ENCODE data around the gene ATG4B. TPM values are rescaled to one million over a fixed set of nuclear protein-coding genes. Genes with fewer than 3 reads are reported as not detected.

Gene ATG4B
- polyA plus RNA-seq, 1 experiment, result 122 TPM

DNA sequence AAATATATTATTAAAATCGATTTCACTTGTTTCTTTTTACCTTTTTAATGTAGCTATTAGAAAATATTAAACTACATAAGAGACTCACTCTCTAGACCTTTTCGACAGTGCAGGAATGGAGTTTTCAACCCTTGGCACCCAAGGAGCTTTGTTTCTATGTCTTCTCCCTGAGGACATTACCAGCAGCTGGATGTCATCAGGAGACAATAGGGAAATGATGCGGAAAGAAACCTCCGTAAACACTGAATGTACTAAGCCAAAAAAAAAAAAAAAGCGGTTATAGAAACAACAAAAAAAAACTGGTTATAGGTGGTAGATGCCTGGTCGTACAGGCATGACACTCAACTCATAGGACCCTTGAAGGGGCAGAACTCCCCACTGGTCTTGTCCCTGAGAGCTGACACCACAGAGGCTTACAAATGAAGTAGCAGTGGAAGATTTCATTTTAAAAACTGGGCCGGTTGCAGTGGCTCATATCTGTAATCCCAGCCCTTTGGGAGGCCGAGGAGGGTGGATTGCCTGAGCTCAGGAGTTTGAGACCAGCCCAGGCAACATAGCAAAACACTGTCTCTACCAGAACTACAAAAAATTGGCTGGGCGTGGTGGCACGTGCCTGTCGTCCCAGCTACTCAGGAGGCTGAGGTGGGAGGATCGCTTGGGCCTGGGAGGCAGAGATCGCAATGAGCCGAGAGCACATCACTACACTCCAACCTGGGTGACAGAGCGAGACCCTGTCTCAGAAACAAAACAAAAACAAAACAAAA is 24.3 kb upstream of the ATG4B start:
- no peak for DNase-seq (ENCODE audit: low read depth)
- TF ChIP-seq, protein P1, sequence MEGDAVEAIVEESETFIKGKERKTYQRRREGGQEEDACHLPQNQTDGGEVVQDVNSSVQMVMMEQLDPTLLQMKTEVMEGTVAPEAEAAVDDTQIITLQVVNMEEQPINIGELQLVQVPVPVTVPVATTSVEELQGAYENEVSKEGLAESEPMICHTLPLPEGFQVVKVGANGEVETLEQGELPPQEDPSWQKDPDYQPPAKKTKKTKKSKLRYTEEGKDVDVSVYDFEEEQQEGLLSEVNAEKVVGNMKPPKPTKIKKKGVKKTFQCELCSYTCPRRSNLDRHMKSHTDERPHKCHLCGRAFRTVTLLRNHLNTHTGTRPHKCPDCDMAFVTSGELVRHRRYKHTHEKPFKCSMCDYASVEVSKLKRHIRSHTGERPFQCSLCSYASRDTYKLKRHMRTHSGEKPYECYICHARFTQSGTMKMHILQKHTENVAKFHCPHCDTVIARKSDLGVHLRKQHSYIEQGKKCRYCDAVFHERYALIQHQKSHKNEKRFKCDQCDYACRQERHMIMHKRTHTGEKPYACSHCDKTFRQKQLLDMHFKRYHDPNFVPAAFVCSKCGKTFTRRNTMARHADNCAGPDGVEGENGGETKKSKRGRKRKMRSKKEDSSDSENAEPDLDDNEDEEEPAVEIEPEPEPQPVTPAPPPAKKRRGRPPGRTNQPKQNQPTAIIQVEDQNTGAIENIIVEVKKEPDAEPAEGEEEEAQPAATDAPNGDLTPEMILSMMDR (IDR thresholded peaks at IDR 0.05; ENCODE audit: insufficient read depth, low read depth, low read length), result no peak
- ChIA-PET POLR2A (interaction anchor here (0.7 kb wide), 1 partner anchor 55 kb away, joined by 12 read pairs; the partner anchor contains the start of gene BOK), CTCF (interaction anchor here (0.6 to 0.7 kb wide), 2 partner anchors 21 to 461 kb away, joined by 3 read pairs; no protein-coding TSS in a partner anchor)
- Histone ChIP-seq H3K4me3 (ENCODE audit: low read depth, low read length) (no peak overlapping the region), H3K36me3 (ENCODE audit: control insufficient read depth, insufficient read depth, low read length) (peaks cover 2% of the 10 kb centered on the region), H3K27me3 (ENCODE audit: control insufficient read depth, insufficient read depth, low read length) (no peaks in the 10 kb centered on the region)

DNA sequence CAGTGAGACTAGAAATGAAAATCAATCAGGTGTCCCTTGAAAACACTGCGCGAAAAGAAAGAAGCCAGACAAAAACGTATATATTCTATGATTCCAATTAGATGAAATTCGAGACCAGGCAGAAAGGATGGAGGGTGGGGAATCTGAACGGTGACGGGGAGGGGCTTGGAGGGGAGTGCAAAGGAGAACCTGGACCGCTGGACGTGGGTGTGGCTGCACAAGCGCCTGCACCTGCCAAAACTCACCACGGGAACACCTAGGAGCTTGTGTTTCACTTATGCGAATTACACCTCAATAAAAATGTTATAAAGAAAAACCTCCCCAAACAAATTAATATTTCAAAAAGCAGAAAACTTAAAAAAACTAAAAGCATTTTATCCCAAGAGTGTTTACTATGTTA is 22.5 kb upstream of the ATG4B start:
- TF ChIP-seq, protein P1 (IDR thresholded peaks at IDR 0.05; ENCODE audit: insufficient read depth, low read depth, low read length), result no peak
- no peak for DNase-seq (ENCODE audit: low read depth)
- ChIA-PET CTCF (no interaction called here), POLR2A (no interaction called here)
- no peak overlapping the region for H3K4me3 ChIP-seq (ENCODE audit: low read depth, low read length)
- H3K27me3 ChIP-seq (ENCODE audit: control insufficient read depth, insufficient read depth, low read length), result no peaks in the 10 kb centered on the region
- H3K36me3 ChIP-seq (ENCODE audit: control insufficient read depth, insufficient read depth, low read length), result peaks cover 4% of the 10 kb centered on the region

DNA sequence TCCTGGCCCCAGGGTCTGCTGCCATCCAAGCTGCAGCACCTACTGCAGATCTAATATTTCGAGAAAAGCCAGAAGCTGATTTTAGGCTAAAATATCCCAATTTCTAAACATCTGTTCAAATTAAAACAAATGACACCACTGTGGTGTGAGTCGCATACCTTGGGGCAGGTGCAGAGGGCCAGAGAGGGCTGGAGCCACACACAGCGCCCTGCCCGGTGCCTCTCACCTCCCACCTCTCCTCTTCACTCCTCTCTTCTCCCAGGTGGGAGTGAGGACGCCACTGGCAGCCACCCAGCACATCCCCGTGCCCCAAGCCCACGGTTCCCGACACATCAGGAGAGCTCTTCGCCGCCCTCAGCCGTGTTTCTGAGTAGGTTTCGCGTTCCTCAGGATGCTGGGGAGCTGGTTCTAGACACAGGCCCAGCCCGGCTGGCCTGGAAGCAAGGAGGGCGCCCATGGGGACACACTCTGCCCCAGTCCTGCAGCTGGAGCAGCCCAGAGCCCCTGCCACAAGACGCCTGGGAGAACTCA is 21.9 kb upstream of the ATG4B start:
- POLR2A ChIA-PET, result no interaction called here
- Histone ChIP-seq H3K27me3 (ENCODE audit: control insufficient read depth, insufficient read depth, low read length) (no peaks in the 10 kb centered on the region), H3K4me3 (ENCODE audit: low read depth, low read length) (no peak overlapping the region), H3K36me3 (ENCODE audit: control insufficient read depth, insufficient read depth, low read length) (peaks cover 4% of the 10 kb centered on the region)
- TF ChIP-seq, protein P1 (IDR thresholded peaks at IDR 0.05; ENCODE audit: insufficient read depth, low read depth, low read length), result no peak
- no peak for DNase-seq (ENCODE audit: low read depth)
- CTCF ChIA-PET, result no interaction called here

DNA sequence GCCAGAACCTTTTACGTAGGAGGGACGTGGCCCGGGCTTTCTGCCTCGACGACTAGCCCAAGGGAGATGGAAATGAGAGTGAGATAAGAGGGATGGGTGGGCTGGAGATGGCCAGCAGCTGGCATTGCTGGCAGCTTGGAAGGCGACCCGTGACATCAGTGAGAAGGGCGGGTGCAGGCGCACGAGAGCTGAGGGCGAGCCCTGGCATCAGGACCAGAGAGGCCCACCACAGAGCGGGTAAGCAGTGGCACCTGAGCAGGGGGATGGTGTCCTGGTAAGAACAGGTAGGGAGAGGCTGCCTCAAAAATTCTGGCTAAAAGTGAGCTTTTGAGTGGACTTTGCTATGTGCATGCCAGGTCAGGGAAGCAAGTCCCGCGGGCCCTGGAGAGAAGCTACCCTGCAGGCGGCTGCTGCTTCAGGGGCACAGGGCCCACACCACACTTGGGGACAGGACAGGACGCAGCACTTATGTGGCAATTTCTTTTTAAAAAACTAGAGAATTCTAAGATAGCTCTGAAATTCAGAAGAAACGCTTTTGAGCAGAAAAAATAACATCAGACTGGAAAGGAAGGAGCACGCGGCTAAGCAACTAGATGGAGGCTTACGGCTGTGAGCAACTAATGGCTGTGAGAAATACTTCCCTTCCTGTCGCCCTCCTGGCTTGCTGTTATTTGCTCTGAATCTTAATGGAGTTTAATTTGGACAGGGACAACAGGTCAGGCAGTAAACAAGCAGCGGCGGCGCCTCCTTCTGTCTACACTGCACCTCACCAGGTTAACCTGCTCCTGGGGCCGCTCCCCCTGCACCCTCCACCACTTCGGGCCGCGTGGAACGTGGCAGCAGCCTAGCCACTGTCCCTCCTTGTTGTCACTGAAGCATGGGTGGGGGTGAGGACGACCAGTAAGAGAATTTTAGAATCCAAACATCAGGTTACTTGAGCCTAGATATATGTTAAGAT is 21.0 kb upstream of the ATG4B start:
- peaks cover 4% of the 10 kb centered on the region for H3K36me3 ChIP-seq (ENCODE audit: control insufficient read depth, insufficient read depth, low read length)
- CTCF ChIA-PET, result no interaction called here

More for the DNA sequence above, 21.0 kb upstream of the ATG4B start:
- POLR2A ChIA-PET, result no interaction called here
- DNase-seq (ENCODE audit: low read depth), result no peak
- Histone ChIP-seq H3K4me3 (ENCODE audit: low read depth, low read length) (no peak overlapping the region), H3K27me3 (ENCODE audit: control insufficient read depth, insufficient read depth, low read length) (no peaks in the 10 kb centered on the region)
- TF ChIP-seq, protein P1 (IDR thresholded peaks at IDR 0.05; ENCODE audit: insufficient read depth, low read depth, low read length), result no peak
